ENCODE results near the gene CARD11.

CARD11 gene

GRCh38 chr7:2864204-2864985 is 179.3 kb downstream of the CARD11 start:
- no peak for DNase-seq

- peak; percentile 19 for DNase-seq
Measured at GRCh38 chr7:2863461-2864066, 180.1 kb downstream of the CARD11 start.

- no peak for DNase-seq
Measured at GRCh38 chr7:2862831-2863361, 180.8 kb downstream of the CARD11 start.

- no peak for DNase-seq
Measured at GRCh38 chr7:2861509-2861908, 182.2 kb downstream of the CARD11 start.

- no peak for DNase-seq
Measured at GRCh38 chr7:2860627-2861133, 183.0 kb downstream of the CARD11 start.

GRCh38 chr7:2859952-2860351 is 183.7 kb downstream of the CARD11 start:
- no peak for DNase-seq

- no peak for DNase-seq
Measured at GRCh38 chr7:2858621-2859020, 185.0 kb downstream of the CARD11 start.

GRCh38 chr7:2856388-2857169 is 187.1 kb downstream of the CARD11 start:
- DNase-seq, result no peak
